CD4-positive, alpha-beta T cell (primary cell): ENCODE results near the gene AGO4. TPM values are rescaled to one million over a fixed set of nuclear protein-coding genes. Genes with fewer than 3 reads are reported as not detected.

ENCODE experiments used
- ATAC-seq: fragments of 200-7000 bp; cut with Tn5 transposase; one replicate; pipeline ENCODE4 v1.10.0; 2022; ENCODE audit warnings: mild to moderate bottlenecking; ENCODE audit not compliant: poor library complexity
- CTCF ChIA-PET: fragments of 350-600 bp; sonication (Branson Sonifier 250); formaldehyde crosslinking; loops from one replicate; lab custom pipeline; 2021; ENCODE audit warnings: antibody characterized with exemption, inconsistent platforms; lab: Charles Lee
- POLR2A ChIA-PET: fragments of 350-600 bp; sonication (Branson Sonifier 250); formaldehyde crosslinking; loops from one replicate; lab custom pipeline; 2021; ENCODE audit warnings: antibody characterized with exemption, inconsistent platforms; lab: Charles Lee
- DNase-seq, 14 experiments: peaks; one replicate each; pipeline ENCODE4 v3.0.0-alpha.2; 2013 to 2020; ENCODE audit warnings: mixed read lengths in 2 of 14
- H3K27ac ChIP-seq, 2 donors: one replicate each; pipeline versions ENCODE4 v1.5.1 to v1.7.0; 2013; ENCODE audit warnings: low read length in 2 of 2, low read depth in 1 of 2, mild to moderate bottlenecking in 1 of 2
- H3K27me3 ChIP-seq, 2 experiments: 1 replicate in 1 of 2; 2 replicates in 1 of 2; pipeline versions ENCODE4 v1.6.1 to v1.7.0; 2013; ENCODE audit warnings: low read length in 2 of 2, control low read depth in 1 of 2, mild to moderate bottlenecking in 1 of 2, moderate library complexity in 1 of 2; ENCODE audit not compliant: insufficient read depth in 2 of 2, control insufficient read depth in 1 of 2
- H3K36me3 ChIP-seq: one replicate; pipeline ENCODE4 v1.6.1; 2013; ENCODE audit warnings: low read length, control low read depth; ENCODE audit not compliant: insufficient read depth
- H3K4me1 ChIP-seq: one replicate; pipeline ENCODE4 v1.6.1; 2013; ENCODE audit warnings: low read length, control low read depth; ENCODE audit not compliant: insufficient read depth
- H3K4me3 ChIP-seq: one replicate; pipeline ENCODE4 v1.5.1; 2013; ENCODE audit warnings: mild to moderate bottlenecking, low read length, moderate library complexity
- H3K9me3 ChIP-seq, 2 experiments: 1 replicate in 1 of 2; 2 replicates in 1 of 2; pipeline versions ENCODE4 v1.6.1 to v1.7.0; 2013; ENCODE audit warnings: low read length in 2 of 2, mild to moderate bottlenecking in 2 of 2, control low read depth in 1 of 2, moderate library complexity in 1 of 2; ENCODE audit not compliant: control insufficient read depth in 1 of 2, insufficient read depth in 1 of 2
- H3K27ac Mint-ChIP-seq: one replicate; pipeline ENCODE4 v1.8.0; 2020; ENCODE audit warnings: mixed read lengths
- H3K27me3 Mint-ChIP-seq: one replicate; pipeline ENCODE4 v1.8.0; 2021; ENCODE audit warnings: mixed read lengths
- H3K36me3 Mint-ChIP-seq: one replicate; pipeline ENCODE4 v1.8.0; 2021; ENCODE audit warnings: low read depth, mixed read lengths
- H3K4me1 Mint-ChIP-seq: one replicate; pipeline ENCODE4 v1.8.0; 2021; ENCODE audit warnings: low read depth, mixed read lengths
- H3K4me3 Mint-ChIP-seq: one replicate; pipeline ENCODE4 v1.8.0; 2020; ENCODE audit warnings: mild to moderate bottlenecking, mixed read lengths
- H3K9me3 Mint-ChIP-seq: one replicate; pipeline ENCODE4 v1.8.0; 2020; ENCODE audit warnings: mixed read lengths
- intact Hi-C, 2 experiments: fragments of 100-400 bp; cut with DNase I in 1 of 2; cut with micrococcal nuclease in 1 of 2; formaldehyde crosslinking; loops; one replicate each; pipeline versions ENCODE4 v1.15.1 to v1.9.0; 2023 to 2025; cut with DNase I, micrococcal nuclease
- total RNA-seq, 174 experiments: library from RNA in 2 of 174; stranded (reverse) in 2 of 174; gene quantifications; one replicate each; pipeline ENCODE4 v1.2.3 and lab custom pipeline; 2021 to 2026
- TF ChIP-seq, protein P1 (sequence below): fragments of 200-600 bp; IDR thresholded peaks from one replicate; pipeline ENCODE4 v1.8.0; 2022; ENCODE audit warnings: antibody characterized with exemption, mild to moderate bottlenecking

Gene AGO4
- total RNA-seq, 2 experiments from 2014 or later = 7.4 to 8.1 TPM

DNA sequence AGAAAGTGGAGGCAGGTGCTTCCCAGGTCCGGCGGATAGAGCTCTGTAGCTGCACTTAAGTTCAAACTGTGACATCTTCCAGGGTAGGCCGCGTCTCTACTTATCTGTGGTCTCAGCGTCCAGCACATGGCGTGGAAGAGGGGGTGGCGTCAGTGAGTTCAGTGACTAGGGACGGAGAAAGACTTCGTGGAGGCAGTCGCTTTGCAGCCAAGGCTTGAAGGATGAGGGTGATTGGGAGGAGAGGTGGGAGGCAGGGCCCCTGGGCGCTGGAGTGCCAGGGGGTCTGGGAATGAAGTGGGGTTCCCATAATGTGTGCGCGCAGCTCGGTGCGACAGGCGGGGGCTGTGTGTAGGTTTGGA, 74.7 kb downstream of the AGO4 start:
- no peaks in the 10 kb centered on the region for H3K27me3 Mint-ChIP-seq
- H3K36me3 ChIP-seq = no peaks in the 10 kb centered on the region
- peaks cover 54% of the 10 kb centered on the region for H3K4me1 Mint-ChIP-seq
- peaks cover 39% of the 10 kb centered on the region for H3K4me1 ChIP-seq
- peak overlapping the region; percentile 68 for H3K4me3 Mint-ChIP-seq
- H3K27ac Mint-ChIP-seq = peak overlapping the region; percentile 47
- ChIA-PET POLR2A (interaction anchor here (1.2 to 4.2 kb wide), 2 partner anchors 9 to 48 kb away, joined by 5 to 23 read pairs; partner anchors contain the start of gene AGO3), CTCF (interaction anchor here (0.9 to 1.6 kb wide), 3 partner anchors 9 to 49 kb away, joined by 4 to 7 read pairs (median 4); partner anchors contain the start of gene AGO3)
- H3K27me3 ChIP-seq = no peaks in the 10 kb centered on the region
- intact Hi-C loops = loop anchor here in 1 of 2 experiments (2.0 kb wide), 1 partner anchor 206 kb away; the partner anchor contains the start of gene ADPRS
- DNase-seq = peak in 1 of 14 experiments; percentile 17
- peak overlapping the region; percentile 33 for H3K4me3 ChIP-seq
- no peaks in the 10 kb centered on the region for H3K9me3 ChIP-seq
- TF ChIP-seq, protein P1, sequence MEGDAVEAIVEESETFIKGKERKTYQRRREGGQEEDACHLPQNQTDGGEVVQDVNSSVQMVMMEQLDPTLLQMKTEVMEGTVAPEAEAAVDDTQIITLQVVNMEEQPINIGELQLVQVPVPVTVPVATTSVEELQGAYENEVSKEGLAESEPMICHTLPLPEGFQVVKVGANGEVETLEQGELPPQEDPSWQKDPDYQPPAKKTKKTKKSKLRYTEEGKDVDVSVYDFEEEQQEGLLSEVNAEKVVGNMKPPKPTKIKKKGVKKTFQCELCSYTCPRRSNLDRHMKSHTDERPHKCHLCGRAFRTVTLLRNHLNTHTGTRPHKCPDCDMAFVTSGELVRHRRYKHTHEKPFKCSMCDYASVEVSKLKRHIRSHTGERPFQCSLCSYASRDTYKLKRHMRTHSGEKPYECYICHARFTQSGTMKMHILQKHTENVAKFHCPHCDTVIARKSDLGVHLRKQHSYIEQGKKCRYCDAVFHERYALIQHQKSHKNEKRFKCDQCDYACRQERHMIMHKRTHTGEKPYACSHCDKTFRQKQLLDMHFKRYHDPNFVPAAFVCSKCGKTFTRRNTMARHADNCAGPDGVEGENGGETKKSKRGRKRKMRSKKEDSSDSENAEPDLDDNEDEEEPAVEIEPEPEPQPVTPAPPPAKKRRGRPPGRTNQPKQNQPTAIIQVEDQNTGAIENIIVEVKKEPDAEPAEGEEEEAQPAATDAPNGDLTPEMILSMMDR = no peak
- no peak for ATAC-seq
- no peak overlapping the region for H3K27ac ChIP-seq
- H3K36me3 Mint-ChIP-seq = no peaks in the 10 kb centered on the region
- H3K9me3 Mint-ChIP-seq = no peaks in the 10 kb centered on the region

GRCh38 chr1:35882945-35883634, 75.3 kb downstream of the AGO4 start, which contains the start of gene AGO1:
AGO1 (plus strand) TSS chr1:35883209; CDS start chr1:35883422, 213 bp downstream.
- peaks cover 39% of the 10 kb centered on the region for H3K4me1 ChIP-seq
- DNase-seq (peak; percentile 94 to 98 (median 97)), ATAC-seq (peak; percentile 98)
- H3K27ac Mint-ChIP-seq = peak within 1 kb of the TSS; percentile 69
- H3K27me3 Mint-ChIP-seq = no peaks in the 10 kb centered on the region
- peak within 1 kb of the TSS; percentile 95 for H3K4me3 Mint-ChIP-seq
- peaks cover under 1% of the 10 kb centered on the region for H3K36me3 ChIP-seq
- peaks cover 57% of the 10 kb centered on the region for H3K4me1 Mint-ChIP-seq
- TF ChIP-seq, protein P1 = peak; percentile 90
- peak within 1 kb of the TSS; percentile 41 to 55 for H3K27ac ChIP-seq
- no peaks in the 10 kb centered on the region for H3K9me3 Mint-ChIP-seq
- ChIA-PET CTCF (interaction anchor here (0.6 to 1.6 kb wide), 11 partner anchors 8 to 279 kb away, joined by 3 to 7 read pairs (median 3); partner anchors contain the start of gene AGO3), POLR2A (interaction anchor here (1.2 to 4.2 kb wide), 2 partner anchors 9 to 47 kb away, joined by 5 to 23 read pairs; partner anchors contain the start of gene AGO3)
- H3K4me3 ChIP-seq = peak within 1 kb of the TSS; percentile 100
- no peaks in the 10 kb centered on the region for H3K36me3 Mint-ChIP-seq
- H3K9me3 ChIP-seq = no peaks in the 10 kb centered on the region
- H3K27me3 ChIP-seq = no peaks in the 10 kb centered on the region
- intact Hi-C loops = loop anchor here (1.0 to 2.0 kb wide), 3 partner anchors 48 to 206 kb away; partner anchors contain the start of genes ADPRS (in 1 of the 2) and AGO3 (in 1 of the 2)

DNA sequence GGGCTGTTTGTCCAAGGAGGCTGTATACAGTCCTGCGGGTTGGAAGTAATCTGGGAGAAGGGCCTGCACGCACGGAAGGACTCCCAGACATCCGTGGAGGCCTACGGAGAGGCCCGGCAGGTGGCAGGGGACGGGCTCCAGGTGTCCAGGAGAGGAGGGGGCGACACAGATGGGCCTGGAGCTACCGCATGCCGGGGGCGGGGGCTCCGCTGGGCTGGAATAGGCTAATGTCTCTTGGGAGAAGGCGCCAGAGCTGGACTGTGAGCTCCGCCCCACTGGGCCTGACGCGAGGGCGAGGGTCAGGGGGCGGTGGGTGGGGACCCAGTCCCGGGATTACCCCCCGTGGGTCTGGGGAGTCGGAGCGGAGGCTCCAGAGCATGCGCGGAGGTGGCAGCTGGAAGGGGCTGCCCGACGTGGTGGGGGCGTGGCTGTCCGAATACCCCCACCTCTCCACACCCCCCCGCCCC, 75.9 kb downstream of the AGO4 start:
- Mint-ChIP-seq H3K27ac (peak overlapping the region; percentile 51), H3K4me3 (peak overlapping the region; percentile 95), H3K9me3 (no peaks in the 10 kb centered on the region), H3K4me1 (peaks cover 57% of the 10 kb centered on the region), H3K27me3 (no peaks in the 10 kb centered on the region), H3K36me3 (peaks cover 5% of the 10 kb centered on the region)
- Histone ChIP-seq H3K36me3 (peaks cover 6% of the 10 kb centered on the region), H3K27ac (peak overlapping the region in 1 of 2 donors; percentile 55), H3K4me3 (peak overlapping the region; percentile 100), H3K9me3 (no peaks in the 10 kb centered on the region), H3K4me1 (peaks cover 39% of the 10 kb centered on the region), H3K27me3 (no peaks in the 10 kb centered on the region)
- DNase-seq = peak; percentile 6 to 79 (median 24)
- ATAC-seq = no peak
- ChIA-PET POLR2A (interaction anchor here (1.2 to 4.2 kb wide), 2 partner anchors 8 to 47 kb away, joined by 5 to 23 read pairs; partner anchors contain the start of gene AGO3), CTCF (interaction anchor here (0.6 to 1.6 kb wide), 11 partner anchors 8 to 279 kb away, joined by 3 to 7 read pairs (median 3); partner anchors contain the start of gene AGO3)
- intact Hi-C loops = loop anchor here (1.0 to 2.0 kb wide), 3 partner anchors 48 to 205 kb away; partner anchors contain the start of genes ADPRS (in 1 of the 2) and AGO3 (in 1 of the 2)
- TF ChIP-seq, protein P1 = no peak
